Retinal pigment epithelial cell (primary cell): ENCODE measurements around the gene LHX2.

Experiments used
- DNase-seq: peaks from one replicate; pipeline ENCODE4 v3.0.0-alpha.2; 2010; ENCODE audit warnings: low read depth
- H3K4me3 ChIP-seq: 2 replicates; pipeline ENCODE4 v1.5.1; 2011; ENCODE audit warnings: mild to moderate bottlenecking, low read length, control low read depth, moderate library complexity
- TF ChIP-seq, protein P1 (sequence below): conservative IDR thresholded peaks from 2 replicates; pipeline ENCODE4 v1.5.1; 2011; ENCODE audit warnings: low read depth, low read length, control low read depth, inconsistent platforms

LHX2 gene

GRCh38 chr9:124030969-124031451 is 19.4 kb downstream of the LHX2 start:
- TF ChIP-seq, protein P1, sequence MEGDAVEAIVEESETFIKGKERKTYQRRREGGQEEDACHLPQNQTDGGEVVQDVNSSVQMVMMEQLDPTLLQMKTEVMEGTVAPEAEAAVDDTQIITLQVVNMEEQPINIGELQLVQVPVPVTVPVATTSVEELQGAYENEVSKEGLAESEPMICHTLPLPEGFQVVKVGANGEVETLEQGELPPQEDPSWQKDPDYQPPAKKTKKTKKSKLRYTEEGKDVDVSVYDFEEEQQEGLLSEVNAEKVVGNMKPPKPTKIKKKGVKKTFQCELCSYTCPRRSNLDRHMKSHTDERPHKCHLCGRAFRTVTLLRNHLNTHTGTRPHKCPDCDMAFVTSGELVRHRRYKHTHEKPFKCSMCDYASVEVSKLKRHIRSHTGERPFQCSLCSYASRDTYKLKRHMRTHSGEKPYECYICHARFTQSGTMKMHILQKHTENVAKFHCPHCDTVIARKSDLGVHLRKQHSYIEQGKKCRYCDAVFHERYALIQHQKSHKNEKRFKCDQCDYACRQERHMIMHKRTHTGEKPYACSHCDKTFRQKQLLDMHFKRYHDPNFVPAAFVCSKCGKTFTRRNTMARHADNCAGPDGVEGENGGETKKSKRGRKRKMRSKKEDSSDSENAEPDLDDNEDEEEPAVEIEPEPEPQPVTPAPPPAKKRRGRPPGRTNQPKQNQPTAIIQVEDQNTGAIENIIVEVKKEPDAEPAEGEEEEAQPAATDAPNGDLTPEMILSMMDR: peak; percentile 12
- H3K4me3 ChIP-seq: peak overlapping the region; percentile 22
- DNase-seq: peak; percentile 97

DNA sequence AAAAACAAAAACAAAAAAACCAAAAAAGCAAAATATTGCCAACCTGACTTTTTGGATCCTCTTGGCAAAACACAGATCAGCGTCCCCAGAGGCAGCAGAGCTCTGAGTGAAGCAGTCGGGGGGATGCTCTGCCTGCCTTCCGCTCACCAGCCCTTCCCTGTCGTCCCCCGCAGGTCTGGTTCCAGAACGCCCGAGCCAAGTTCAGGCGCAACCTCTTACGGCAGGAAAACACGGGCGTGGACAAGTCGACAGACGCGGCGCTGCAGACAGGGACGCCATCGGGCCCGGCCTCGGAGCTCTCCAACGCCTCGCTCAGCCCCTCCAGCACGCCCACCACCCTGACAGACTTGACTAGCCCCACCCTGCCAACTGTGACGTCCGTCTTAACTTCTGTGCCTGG is 20.7 kb downstream of the LHX2 start:
- no peak for DNase-seq
- TF ChIP-seq, protein P1: no peak
- no peak overlapping the region for H3K4me3 ChIP-seq

DNA sequence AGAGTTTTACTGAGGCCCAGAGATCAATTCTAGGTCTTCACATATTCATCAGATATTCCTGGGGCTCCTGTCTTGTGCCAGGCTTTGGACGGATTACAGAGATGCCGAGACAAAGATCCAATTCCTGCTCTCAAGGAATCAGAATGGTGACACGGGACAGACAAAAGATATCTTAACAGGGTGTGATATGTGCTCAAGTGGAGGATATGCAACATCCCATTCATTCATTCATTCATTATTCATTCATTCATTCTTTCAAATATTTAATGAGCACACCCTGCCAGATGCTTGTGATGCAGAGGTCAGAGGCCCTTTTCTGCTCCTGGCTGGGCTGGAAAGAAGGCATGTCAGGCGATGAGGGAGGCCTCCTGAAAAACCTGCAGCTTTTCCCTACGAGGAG is 21.8 kb downstream of the LHX2 start:
- DNase-seq: no peak
- no peak overlapping the region for H3K4me3 ChIP-seq
- TF ChIP-seq, protein P1: no peak

DNA sequence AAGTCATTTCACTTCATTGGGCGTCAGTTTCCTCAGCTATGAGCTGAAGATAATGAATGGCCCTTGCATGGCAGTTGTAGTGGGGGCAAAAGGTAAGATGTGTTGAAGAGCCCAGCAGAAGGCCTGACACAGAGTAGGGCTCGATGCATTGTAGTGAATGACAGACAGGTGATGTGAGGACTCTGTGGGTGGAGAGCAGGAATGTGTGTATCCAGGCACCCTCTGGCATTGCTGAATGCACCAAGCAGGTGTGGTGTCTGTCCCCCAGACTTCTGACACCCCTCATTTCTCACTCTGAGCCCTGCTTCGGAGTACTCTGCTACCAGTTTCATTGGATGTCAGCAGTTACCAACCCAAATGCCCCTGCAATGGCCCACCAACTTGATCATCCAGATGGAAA is 22.4 kb downstream of the LHX2 start:
- H3K4me3 ChIP-seq: no peak overlapping the region
- no peak for DNase-seq
- TF ChIP-seq, protein P1: no peak

- H3K4me3 ChIP-seq: no peak overlapping the region
- DNase-seq: no peak
- TF ChIP-seq, protein P1: no peak
Observed at GRCh38 chr9:124035001-124035650, 23.6 kb downstream of the LHX2 start.

GRCh38 chr9:124036578-124036977 is 25.0 kb downstream of the LHX2 start:
- no peak overlapping the region for H3K4me3 ChIP-seq
- no peak for DNase-seq
- TF ChIP-seq, protein P1: no peak

GRCh38 chr9:124037790-124038189 is 26.2 kb downstream of the LHX2 start:
- TF ChIP-seq, protein P1: no peak
- no peak overlapping the region for H3K4me3 ChIP-seq
- DNase-seq: no peak
